IPS-15b (cell line): ENCODE measurements around the gene ZSCAN25.
"Not testable (repeated sequence)": the region's sequence is repeated elsewhere in the genome, so short reads cannot be mapped to it uniquely, and the experiment has no call there.

ENCODE experiments used
- H3K27me3 ChIP-seq: one replicate; pipeline ENCODE4 v1.6.1; 2013; ENCODE audit warnings: low read length; ENCODE audit not compliant: control insufficient read depth, insufficient read depth
- H3K36me3 ChIP-seq: one replicate; pipeline ENCODE4 v1.6.1; 2013; ENCODE audit warnings: low read length; ENCODE audit not compliant: control insufficient read depth, insufficient read depth
- H3K4me1 ChIP-seq: one replicate; pipeline ENCODE4 v1.6.1; 2013; ENCODE audit warnings: mild to moderate bottlenecking, low read length; ENCODE audit not compliant: control insufficient read depth, insufficient read depth
- H3K4me3 ChIP-seq: one replicate; pipeline ENCODE4 v1.5.1; 2013; ENCODE audit warnings: low read depth, low read length
- H3K9ac ChIP-seq: one replicate; pipeline ENCODE4 v1.6.1; 2013; ENCODE audit warnings: low read depth, mild to moderate bottlenecking, low read length
- H3K9me3 ChIP-seq: one replicate; pipeline ENCODE4 v1.6.1; 2013; ENCODE audit warnings: mild to moderate bottlenecking, low read length; ENCODE audit not compliant: control insufficient read depth, insufficient read depth

Gene ZSCAN25

GRCh38 chr7:99653269-99653668, 36.5 kb downstream of the ZSCAN25 start:
- not testable (repeated sequence) for H3K36me3 ChIP-seq, H3K9ac ChIP-seq, H3K27me3 ChIP-seq, H3K4me1 ChIP-seq, H3K4me3 ChIP-seq, H3K9me3 ChIP-seq

GRCh38 chr7:99653754-99654153, 37.0 kb downstream of the ZSCAN25 start:
- Histone ChIP-seq H3K27me3 (no peaks in the 10 kb centered on the region), H3K4me3 (no peak overlapping the region), H3K9ac (no peak overlapping the region), H3K4me1 (no peaks in the 10 kb centered on the region), H3K9me3 (no peaks in the 10 kb centered on the region), H3K36me3 (no peaks in the 10 kb centered on the region)

- not testable (repeated sequence) for H3K4me3 ChIP-seq, H3K36me3 ChIP-seq, H3K9me3 ChIP-seq
These were observed 37.9 kb downstream of the ZSCAN25 start for GRCh38 chr7:99654626-99655025.

GRCh38 chr7:99657879-99658278, 41.1 kb downstream of the ZSCAN25 start:
- not testable (repeated sequence) for H3K9ac ChIP-seq, H3K4me3 ChIP-seq, H3K4me1 ChIP-seq, H3K27me3 ChIP-seq, H3K9me3 ChIP-seq, H3K36me3 ChIP-seq

More at GRCh38 chr7:99654626-99655025, 37.9 kb downstream of the ZSCAN25 start:
- not testable (repeated sequence) for H3K9ac ChIP-seq, H3K27me3 ChIP-seq, H3K4me1 ChIP-seq

- peaks cover under 1% of the 10 kb centered on the region for H3K9me3 ChIP-seq
- H3K36me3 ChIP-seq = no peaks in the 10 kb centered on the region
- no peaks in the 10 kb centered on the region for H3K27me3 ChIP-seq
- H3K9ac ChIP-seq = no peak overlapping the region
- no peaks in the 10 kb centered on the region for H3K4me1 ChIP-seq
- no peak overlapping the region for H3K4me3 ChIP-seq
These were observed 48.7 kb downstream of the ZSCAN25 start for GRCh38 chr7:99665312-99666012.

- H3K36me3 ChIP-seq = no peaks in the 10 kb centered on the region
- H3K9ac ChIP-seq = no peak overlapping the region
- no peaks in the 10 kb centered on the region for H3K4me1 ChIP-seq
- H3K9me3 ChIP-seq = no peaks in the 10 kb centered on the region
- H3K27me3 ChIP-seq = no peaks in the 10 kb centered on the region
- no peak overlapping the region for H3K4me3 ChIP-seq
These were observed 49.3 kb downstream of the ZSCAN25 start for GRCh38 chr7:99666013-99666395.

GRCh38 chr7:99667179-99667578, 50.4 kb downstream of the ZSCAN25 start:
- Histone ChIP-seq H3K4me1 (no peaks in the 10 kb centered on the region), H3K36me3 (no peaks in the 10 kb centered on the region), H3K27me3 (no peaks in the 10 kb centered on the region), H3K9me3 (no peaks in the 10 kb centered on the region), H3K9ac (no peak overlapping the region), H3K4me3 (no peak overlapping the region)

- Histone ChIP-seq H3K9me3 (no peaks in the 10 kb centered on the region), H3K27me3 (no peaks in the 10 kb centered on the region), H3K9ac (no peak overlapping the region), H3K36me3 (no peaks in the 10 kb centered on the region), H3K4me3 (no peak overlapping the region), H3K4me1 (no peaks in the 10 kb centered on the region)
These were observed 51.8 kb downstream of the ZSCAN25 start for GRCh38 chr7:99668541-99668940.

GRCh38 chr7:99669782-99670181, 53.0 kb downstream of the ZSCAN25 start:
- Histone ChIP-seq H3K4me1 (no peaks in the 10 kb centered on the region), H3K27me3 (no peaks in the 10 kb centered on the region), H3K9ac (no peak overlapping the region)

GRCh38 chr7:99672573-99672972, 55.8 kb downstream of the ZSCAN25 start:
- Histone ChIP-seq H3K4me1 (no peaks in the 10 kb centered on the region), H3K36me3 (no peaks in the 10 kb centered on the region), H3K27me3 (no peaks in the 10 kb centered on the region)

More at GRCh38 chr7:99669782-99670181, 53.0 kb downstream of the ZSCAN25 start:
- H3K4me3 ChIP-seq = no peak overlapping the region
- H3K9me3 ChIP-seq = no peaks in the 10 kb centered on the region
- no peaks in the 10 kb centered on the region for H3K36me3 ChIP-seq

GRCh38 chr7:99674995-99675742, 58.4 kb downstream of the ZSCAN25 start:
- Histone ChIP-seq H3K4me1 (peaks cover 2% of the 10 kb centered on the region), H3K36me3 (no peaks in the 10 kb centered on the region), H3K9ac (no peak overlapping the region), H3K27me3 (no peaks in the 10 kb centered on the region), H3K9me3 (no peaks in the 10 kb centered on the region), H3K4me3 (no peak overlapping the region)

More at GRCh38 chr7:99672573-99672972, 55.8 kb downstream of the ZSCAN25 start:
- no peaks in the 10 kb centered on the region for H3K9me3 ChIP-seq
- H3K4me3 ChIP-seq = no peak overlapping the region
- no peak overlapping the region for H3K9ac ChIP-seq

GRCh38 chr7:99677013-99677647, 60.4 kb downstream of the ZSCAN25 start:
- H3K36me3 ChIP-seq = no peaks in the 10 kb centered on the region
- peaks cover 2% of the 10 kb centered on the region for H3K4me1 ChIP-seq

More at GRCh38 chr7:99677013-99677647, 60.4 kb downstream of the ZSCAN25 start:
- no peaks in the 10 kb centered on the region for H3K9me3 ChIP-seq
- H3K4me3 ChIP-seq = no peak overlapping the region
- H3K9ac ChIP-seq = no peak overlapping the region
- H3K27me3 ChIP-seq = no peaks in the 10 kb centered on the region
